GM12878 (cell line): Measurements from ENCODE around the gene PLEKHM3. TPM values are rescaled to one million over a fixed set of nuclear protein-coding genes. Genes with fewer than 3 reads are reported as not detected.

Experiments
- ATAC-seq: fragments of 200-7000 bp; cut with Tn5 transposase; 3 replicates; pipeline ENCODE4 v1.9.1; 2020; ENCODE audit warnings: mild to moderate bottlenecking, moderate library complexity
- BruUV-seq: library from RNA; stranded (reverse); fragments of 400-500 nt; replicated peaks from 2 replicates; lab custom pipeline; 2021; lab: Mats Ljungman, UMichigan
- CTCF ChIA-PET: fragments of 300-600 bp; sonication (Branson Sonifier 250); formaldehyde crosslinking; extraction: SDS; loops from one replicate; lab custom pipeline; 2021; ENCODE audit warnings: inconsistent platforms; lab: Yijun Ruan, JAX
- POLR2A ChIA-PET: fragments of 350-600 bp; formaldehyde crosslinking; extraction: SDS; loops from one replicate; lab custom pipeline; 2021; ENCODE audit warnings: inconsistent platforms; lab: Charles Lee
- RAD21 ChIA-PET: fragments of 300-600 bp; sonication (Branson Sonifier 250); formaldehyde crosslinking; loops from one replicate; lab custom pipeline; 2023; ENCODE audit warnings: antibody characterized with exemption; ENCODE audit not compliant: unreplicated experiment; lab: Charles Lee
- SMC1A ChIA-PET: fragments of 300-600 bp; sonication (Branson Sonifier 250); formaldehyde crosslinking; loops from one replicate; lab custom pipeline; 2023; ENCODE audit not compliant: unreplicated experiment, uncharacterized antibody; lab: Charles Lee
- DNase-seq: peaks from one replicate; pipeline ENCODE4 v3.0.0-alpha.2; 2011; ENCODE audit warnings: low read depth, low spot score
- FAIRE-seq: peaks from 3 replicates; lab custom pipeline; 2011; peaks lifted over from hg19 to GRCh38; lab: Jason Lieb, UNC
- H2AFZ ChIP-seq: 2 replicates; pipeline ENCODE4 v1.6.0; 2011; ENCODE audit warnings: low read depth, low read length, control low read depth; ENCODE audit not compliant: control insufficient read depth
- H3K27ac ChIP-seq: 2 replicates; pipeline ENCODE4 v1.5.1; 2011; ENCODE audit warnings: control low read depth; ENCODE audit not compliant: control insufficient read depth, insufficient read depth
- H3K27me3 ChIP-seq, 2 experiments: replicated peaks in 1 of 2; 2 replicates each; pipeline versions ENCODE4 v1.6.0 to v1.6.1; 2011; ENCODE audit warnings: low read length in 1 of 2; ENCODE audit not compliant: control insufficient read depth in 2 of 2, insufficient read depth in 2 of 2
- H3K36me3 ChIP-seq, 2 experiments: 2 replicates each; pipeline ENCODE4 v1.5.1; 2011; ENCODE audit warnings: low read length in 1 of 2; ENCODE audit not compliant: control insufficient read depth in 2 of 2, insufficient read depth in 2 of 2
- H3K4me1 ChIP-seq: 2 replicates; pipeline ENCODE4 v1.6.1; 2011; ENCODE audit warnings: mild to moderate bottlenecking, low read length, moderate library complexity, mixed read lengths; ENCODE audit not compliant: control insufficient read depth, insufficient read depth
- H3K4me2 ChIP-seq: 2 replicates; pipeline ENCODE4 v1.6.0; 2011; ENCODE audit warnings: control low read depth; ENCODE audit not compliant: control insufficient read depth, insufficient read depth
- H3K4me3 ChIP-seq: fragments of 200-600 bp; sonication (generic); 2 replicates; pipeline ENCODE4 v1.5.1; 2016
- H3K79me2 ChIP-seq: 2 replicates; pipeline ENCODE4 v1.6.0; 2011; ENCODE audit warnings: low read length; ENCODE audit not compliant: control insufficient read depth, insufficient read depth
- H3K9ac ChIP-seq: 2 replicates; pipeline ENCODE4 v1.8.0; 2011; ENCODE audit warnings: low read length, control low read depth, mixed read lengths; ENCODE audit not compliant: control insufficient read depth, insufficient read depth
- H3K9me3 ChIP-seq: replicated peaks from 3 replicates; pipeline ENCODE4 v1.5.1; 2011; ENCODE audit warnings: mild to moderate bottlenecking, low read length; ENCODE audit not compliant: control insufficient read depth, insufficient read depth
- H4K20me1 ChIP-seq: 2 replicates; pipeline ENCODE4 v1.6.0; 2011; ENCODE audit not compliant: control insufficient read depth, insufficient read depth
- BACH1 ChIP-seq: fragments of 450-650 bp; IDR thresholded peaks from 2 replicates; pipeline ENCODE4 v1.6.1; 2017; ENCODE audit warnings: mild to moderate bottlenecking, borderline replicate concordance
- FOS ChIP-seq: IDR thresholded peaks from 3 replicates; pipeline ENCODE4 v1.6.1; 2011; ENCODE audit warnings: borderline replicate concordance; ENCODE audit not compliant: insufficient read length; ENCODE audit errors: extremely low read depth
- HCFC1 ChIP-seq: fragments of 150-350 bp; IDR thresholded peaks from 2 replicates; pipeline ENCODE4 v1.6.1; 2014; ENCODE audit warnings: low read length
- IRF4 ChIP-seq: IDR thresholded peaks from 2 replicates; pipeline ENCODE4 v1.6.1; 2011; ENCODE audit warnings: low read depth, low read length
- KLF5 ChIP-seq: fragments of 450-650 bp; IDR thresholded peaks from 2 replicates; pipeline ENCODE4 v1.6.1; 2014; ENCODE audit warnings: mild to moderate bottlenecking; ENCODE audit not compliant: partially characterized antibody
- MEF2B ChIP-seq: fragments of 450-650 bp; IDR thresholded peaks from 2 replicates; pipeline ENCODE4 v1.6.1; 2018; ENCODE audit warnings: mild to moderate bottlenecking, moderate library complexity; ENCODE audit not compliant: partially characterized antibody, poor library complexity, severe bottlenecking
- MTA3 ChIP-seq: IDR thresholded peaks from 2 replicates; pipeline ENCODE4 v1.6.1; 2012; ENCODE audit warnings: low read length, inconsistent platforms, borderline replicate concordance
- NFYB ChIP-seq: IDR thresholded peaks from 2 replicates; pipeline ENCODE4 v1.6.1; 2011; ENCODE audit warnings: low read depth, mild to moderate bottlenecking, low read length, improper control_type of control experiment, moderate library complexity; ENCODE audit not compliant: insufficient read depth
- POU2F2 ChIP-seq: IDR thresholded peaks from 3 replicates; pipeline ENCODE4 v1.6.1; 2011; ENCODE audit warnings: low read depth, mild to moderate bottlenecking, low read length, borderline replicate concordance
- RAD51 ChIP-seq: fragments of 450-650 bp; IDR thresholded peaks from 2 replicates; pipeline ENCODE4 v1.6.1; 2016; ENCODE audit warnings: moderate library complexity, mild to moderate bottlenecking, inconsistent platforms
- RB1 ChIP-seq: fragments of 450-650 bp; formaldehyde crosslinking; IDR thresholded peaks from 2 replicates; pipeline ENCODE4 v1.6.1; 2017; ENCODE audit warnings: mild to moderate bottlenecking, borderline replicate concordance
- SUPT20H ChIP-seq: IDR thresholded peaks from 2 replicates; pipeline ENCODE4 v1.6.1; 2011; ENCODE audit warnings: low read depth, mild to moderate bottlenecking, low read length, moderate library complexity, borderline replicate concordance; ENCODE audit not compliant: control insufficient read depth
- ZNF622 ChIP-seq: fragments of 450-650 bp; IDR thresholded peaks from 2 replicates; pipeline ENCODE4 v1.6.1; 2017; ENCODE audit warnings: mild to moderate bottlenecking, inconsistent platforms
- WGBS: methylation state at CpG from one replicate; pipeline ENCODE4 v1.1.6; 2016; ENCODE audit warnings: low lambda C conversion rate; ENCODE audit not compliant: insufficient replicate concordance, insufficient coverage; ENCODE audit errors: missing lambda C conversion rate; 5-methylcytosine and 5-hydroxymethylcytosine counted together
- in situ Hi-C: fragments of 300-500 bp; cut with MboI; formaldehyde crosslinking; loops from 9 replicates; pipeline ENCODE4 v1.14.3; 2018; ENCODE audit warnings: mixed read lengths
- intact Hi-C: fragments of 100-400 bp; cut with micrococcal nuclease; formaldehyde crosslinking; loops from one replicate; pipeline ENCODE4 v1.14.2; 2022; ENCODE audit not compliant: unreplicated experiment
- polyA plus RNA-seq, 11 experiments: library from polyadenylated mRNA; depleted of rRNA in 4 of 11; unstranded in 6 of 11; stranded (reverse) in 5 of 11; fragments of >200 nt; fragmentation: Nextera tagmentation in 4 of 11; fragmentation: Illumina TruSeq in 1 of 11; extraction: Ambion mirVana in 4 of 11; extraction: Trizol in 1 of 11; gene quantifications; 1 replicate in 1 of 11; 2 replicates in 10 of 11; pipeline versions ENCODE4 v1.2.1 to v1.2.3, GENCODE V29; 2011 to 2016; ENCODE audit warnings: inconsistent platforms in 2 of 11, missing spikeins in 2 of 11, low read depth in 1 of 11
- total RNA-seq, 4 experiments: library from RNA; depleted of rRNA in 3 of 4; stranded (reverse); fragments of >200 nt in 3 of 4; fragmentation: Illumina TruSeq in 1 of 4; extraction: Trizol in 1 of 4; gene quantifications; 2 replicates each; pipeline versions ENCODE4 v1.2.1 to v1.2.3, GENCODE V29; 2013 to 2021
- TF ChIP-seq, protein P1 (sequence below): IDR thresholded peaks from 2 replicates; pipeline ENCODE4 v1.6.1; 2012; ENCODE audit warnings: low read length, inconsistent platforms
- TF ChIP-seq, protein P2 (sequence below): IDR thresholded peaks from 2 replicates; pipeline ENCODE4 v1.6.1; 2012; ENCODE audit warnings: mild to moderate bottlenecking, low read depth, low read length
- TF ChIP-seq, protein P3 (sequence below): fragments of 450-650 bp; IDR thresholded peaks from 2 replicates; pipeline ENCODE4 v1.6.1; 2014; ENCODE audit warnings: mild to moderate bottlenecking

The PLEKHM3 gene
- total and polyA plus RNA-seq, 10 of the 15 experiments (the other 5 are each of a cell fraction or from before 2014, with no cell fraction given), result 1.4 to 5.6 (median 3.0) TPM

DNA sequence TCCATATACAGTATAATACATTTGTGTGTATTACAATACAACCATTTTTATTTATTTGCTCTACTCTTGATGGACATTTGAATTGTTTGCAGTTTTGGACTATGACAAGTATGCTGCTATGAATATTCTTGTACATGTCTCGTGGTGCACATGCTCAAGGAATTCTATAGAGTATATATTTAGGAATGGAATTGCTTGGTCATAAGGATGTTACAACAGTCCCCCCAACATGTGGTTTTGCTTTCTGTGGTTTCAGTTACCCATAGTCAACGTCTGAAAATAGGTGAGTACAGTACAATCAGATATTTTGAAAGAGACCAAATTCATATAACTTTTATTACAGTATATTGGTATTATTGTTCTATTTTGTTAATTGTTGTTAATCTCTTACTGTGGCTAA lies 24.1 kb upstream of the PLEKHM3 start:
- Histone ChIP-seq H3K4me2 (no peak overlapping the region), H3K4me1 (no peaks in the 10 kb centered on the region), H3K9me3 (no peaks in the 10 kb centered on the region), H3K27me3 (no peaks in the 10 kb centered on the region), H2AFZ (no peak overlapping the region), H4K20me1 (no peaks in the 10 kb centered on the region), H3K9ac (no peak overlapping the region), H3K36me3 (no peaks in the 10 kb centered on the region), H3K27ac (no peak overlapping the region), H3K4me3 (no peak overlapping the region), H3K79me2 (no peaks in the 10 kb centered on the region)
- TF ChIP-seq, protein P1, sequence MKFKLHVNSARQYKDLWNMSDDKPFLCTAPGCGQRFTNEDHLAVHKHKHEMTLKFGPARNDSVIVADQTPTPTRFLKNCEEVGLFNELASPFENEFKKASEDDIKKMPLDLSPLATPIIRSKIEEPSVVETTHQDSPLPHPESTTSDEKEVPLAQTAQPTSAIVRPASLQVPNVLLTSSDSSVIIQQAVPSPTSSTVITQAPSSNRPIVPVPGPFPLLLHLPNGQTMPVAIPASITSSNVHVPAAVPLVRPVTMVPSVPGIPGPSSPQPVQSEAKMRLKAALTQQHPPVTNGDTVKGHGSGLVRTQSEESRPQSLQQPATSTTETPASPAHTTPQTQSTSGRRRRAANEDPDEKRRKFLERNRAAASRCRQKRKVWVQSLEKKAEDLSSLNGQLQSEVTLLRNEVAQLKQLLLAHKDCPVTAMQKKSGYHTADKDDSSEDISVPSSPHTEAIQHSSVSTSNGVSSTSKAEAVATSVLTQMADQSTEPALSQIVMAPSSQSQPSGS, result no peak
- TF ChIP-seq KLF5 (no peak), MTA3 (no peak), HCFC1 (no peak), POU2F2 (no peak), BACH1 (no peak), SUPT20H (no peak), RAD51 (no peak), RB1 (no peak), ZNF622 (no peak), FOS (no peak), NFYB (no peak), MEF2B (no peak), IRF4 (no peak)
- TF ChIP-seq, protein P2, sequence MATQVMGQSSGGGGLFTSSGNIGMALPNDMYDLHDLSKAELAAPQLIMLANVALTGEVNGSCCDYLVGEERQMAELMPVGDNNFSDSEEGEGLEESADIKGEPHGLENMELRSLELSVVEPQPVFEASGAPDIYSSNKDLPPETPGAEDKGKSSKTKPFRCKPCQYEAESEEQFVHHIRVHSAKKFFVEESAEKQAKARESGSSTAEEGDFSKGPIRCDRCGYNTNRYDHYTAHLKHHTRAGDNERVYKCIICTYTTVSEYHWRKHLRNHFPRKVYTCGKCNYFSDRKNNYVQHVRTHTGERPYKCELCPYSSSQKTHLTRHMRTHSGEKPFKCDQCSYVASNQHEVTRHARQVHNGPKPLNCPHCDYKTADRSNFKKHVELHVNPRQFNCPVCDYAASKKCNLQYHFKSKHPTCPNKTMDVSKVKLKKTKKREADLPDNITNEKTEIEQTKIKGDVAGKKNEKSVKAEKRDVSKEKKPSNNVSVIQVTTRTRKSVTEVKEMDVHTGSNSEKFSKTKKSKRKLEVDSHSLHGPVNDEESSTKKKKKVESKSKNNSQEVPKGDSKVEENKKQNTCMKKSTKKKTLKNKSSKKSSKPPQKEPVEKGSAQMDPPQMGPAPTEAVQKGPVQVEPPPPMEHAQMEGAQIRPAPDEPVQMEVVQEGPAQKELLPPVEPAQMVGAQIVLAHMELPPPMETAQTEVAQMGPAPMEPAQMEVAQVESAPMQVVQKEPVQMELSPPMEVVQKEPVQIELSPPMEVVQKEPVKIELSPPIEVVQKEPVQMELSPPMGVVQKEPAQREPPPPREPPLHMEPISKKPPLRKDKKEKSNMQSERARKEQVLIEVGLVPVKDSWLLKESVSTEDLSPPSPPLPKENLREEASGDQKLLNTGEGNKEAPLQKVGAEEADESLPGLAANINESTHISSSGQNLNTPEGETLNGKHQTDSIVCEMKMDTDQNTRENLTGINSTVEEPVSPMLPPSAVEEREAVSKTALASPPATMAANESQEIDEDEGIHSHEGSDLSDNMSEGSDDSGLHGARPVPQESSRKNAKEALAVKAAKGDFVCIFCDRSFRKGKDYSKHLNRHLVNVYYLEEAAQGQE, result no peak
- TF ChIP-seq, protein P3, sequence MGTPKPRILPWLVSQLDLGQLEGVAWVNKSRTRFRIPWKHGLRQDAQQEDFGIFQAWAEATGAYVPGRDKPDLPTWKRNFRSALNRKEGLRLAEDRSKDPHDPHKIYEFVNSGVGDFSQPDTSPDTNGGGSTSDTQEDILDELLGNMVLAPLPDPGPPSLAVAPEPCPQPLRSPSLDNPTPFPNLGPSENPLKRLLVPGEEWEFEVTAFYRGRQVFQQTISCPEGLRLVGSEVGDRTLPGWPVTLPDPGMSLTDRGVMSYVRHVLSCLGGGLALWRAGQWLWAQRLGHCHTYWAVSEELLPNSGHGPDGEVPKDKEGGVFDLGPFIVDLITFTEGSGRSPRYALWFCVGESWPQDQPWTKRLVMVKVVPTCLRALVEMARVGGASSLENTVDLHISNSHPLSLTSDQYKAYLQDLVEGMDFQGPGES, result no peak
- BruUV-seq, result no TSS peak
- ChIA-PET CTCF (no interaction called here), RAD21 (no interaction called here), POLR2A (no interaction called here), SMC1A (no interaction called here)
- no peak for FAIRE-seq
- no peak for DNase-seq
- in situ Hi-C loops (no loop called here), intact Hi-C loops (no loop called here)
- 2% methylated on average over 2 of the region's 2 CpGs for WGBS
- ATAC-seq, result no peak
